Subcutaneous adipose tissue (tissue), 4 donors: Measurements from ENCODE around the gene DIP2C. TPM values are rescaled to one million over a fixed set of nuclear protein-coding genes. Genes with fewer than 3 reads are reported as not detected.

ENCODE experiments used
- total RNA-seq, 4 donors: library from RNA; depleted of rRNA; stranded (reverse); fragments of >200 nt; gene quantifications; one replicate each; pipeline ENCODE4 v1.1.0, GENCODE V29; 2016
- TF ChIP-seq, protein P1 (sequence below): fragments of 450-650 bp; IDR thresholded peaks from one replicate; pipeline ENCODE4 v1.5.1; 2016; ENCODE audit warnings: low read depth, mild to moderate bottlenecking, control low read depth, antibody characterized with exemption, moderate library complexity

Gene DIP2C
- total RNA-seq, 4 donors from 2014 or later: 32.1 to 64.0 (median 40.5) TPM

DNA sequence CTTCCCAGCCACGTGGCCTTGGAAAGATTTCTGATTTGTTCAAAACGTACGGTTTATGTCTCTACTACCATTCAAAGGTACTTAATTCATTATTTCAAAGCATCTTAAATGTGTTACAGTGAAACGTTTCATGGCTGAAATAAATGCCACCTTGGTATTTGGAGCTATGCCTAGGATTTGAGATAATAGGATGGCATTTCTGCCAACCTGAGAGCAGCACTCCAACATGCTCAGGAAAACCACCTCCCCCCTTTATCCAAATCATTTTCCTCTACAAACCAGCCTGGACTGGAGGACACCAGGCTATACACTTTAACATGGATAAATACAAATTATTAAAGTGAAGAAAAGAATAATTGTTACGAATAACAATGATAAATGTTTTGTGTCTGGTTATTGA is 293.4 kb downstream of the DIP2C start:
- TF ChIP-seq, protein P1, sequence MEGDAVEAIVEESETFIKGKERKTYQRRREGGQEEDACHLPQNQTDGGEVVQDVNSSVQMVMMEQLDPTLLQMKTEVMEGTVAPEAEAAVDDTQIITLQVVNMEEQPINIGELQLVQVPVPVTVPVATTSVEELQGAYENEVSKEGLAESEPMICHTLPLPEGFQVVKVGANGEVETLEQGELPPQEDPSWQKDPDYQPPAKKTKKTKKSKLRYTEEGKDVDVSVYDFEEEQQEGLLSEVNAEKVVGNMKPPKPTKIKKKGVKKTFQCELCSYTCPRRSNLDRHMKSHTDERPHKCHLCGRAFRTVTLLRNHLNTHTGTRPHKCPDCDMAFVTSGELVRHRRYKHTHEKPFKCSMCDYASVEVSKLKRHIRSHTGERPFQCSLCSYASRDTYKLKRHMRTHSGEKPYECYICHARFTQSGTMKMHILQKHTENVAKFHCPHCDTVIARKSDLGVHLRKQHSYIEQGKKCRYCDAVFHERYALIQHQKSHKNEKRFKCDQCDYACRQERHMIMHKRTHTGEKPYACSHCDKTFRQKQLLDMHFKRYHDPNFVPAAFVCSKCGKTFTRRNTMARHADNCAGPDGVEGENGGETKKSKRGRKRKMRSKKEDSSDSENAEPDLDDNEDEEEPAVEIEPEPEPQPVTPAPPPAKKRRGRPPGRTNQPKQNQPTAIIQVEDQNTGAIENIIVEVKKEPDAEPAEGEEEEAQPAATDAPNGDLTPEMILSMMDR: no peak

DNA sequence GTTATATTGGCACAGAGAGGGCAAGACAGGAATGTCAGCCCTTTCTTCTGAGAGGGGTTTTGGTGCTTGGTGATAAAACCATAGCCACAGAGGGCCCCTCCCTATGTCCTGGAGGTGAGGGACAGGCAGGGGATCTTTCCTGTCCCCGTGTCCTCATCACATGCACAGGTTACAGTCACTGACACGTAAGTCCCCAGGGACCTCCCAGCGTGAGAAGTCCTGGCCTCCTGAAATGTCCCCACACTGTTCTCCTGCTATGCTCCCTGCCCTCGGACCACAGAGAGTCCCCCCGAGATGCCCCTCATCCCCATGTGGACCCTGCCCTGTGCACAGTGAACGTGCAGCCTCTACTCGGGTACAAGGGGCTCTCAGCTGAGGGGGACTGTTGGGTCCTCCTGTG is 293.8 kb downstream of the DIP2C start:
- TF ChIP-seq, protein P1: no peak

DNA sequence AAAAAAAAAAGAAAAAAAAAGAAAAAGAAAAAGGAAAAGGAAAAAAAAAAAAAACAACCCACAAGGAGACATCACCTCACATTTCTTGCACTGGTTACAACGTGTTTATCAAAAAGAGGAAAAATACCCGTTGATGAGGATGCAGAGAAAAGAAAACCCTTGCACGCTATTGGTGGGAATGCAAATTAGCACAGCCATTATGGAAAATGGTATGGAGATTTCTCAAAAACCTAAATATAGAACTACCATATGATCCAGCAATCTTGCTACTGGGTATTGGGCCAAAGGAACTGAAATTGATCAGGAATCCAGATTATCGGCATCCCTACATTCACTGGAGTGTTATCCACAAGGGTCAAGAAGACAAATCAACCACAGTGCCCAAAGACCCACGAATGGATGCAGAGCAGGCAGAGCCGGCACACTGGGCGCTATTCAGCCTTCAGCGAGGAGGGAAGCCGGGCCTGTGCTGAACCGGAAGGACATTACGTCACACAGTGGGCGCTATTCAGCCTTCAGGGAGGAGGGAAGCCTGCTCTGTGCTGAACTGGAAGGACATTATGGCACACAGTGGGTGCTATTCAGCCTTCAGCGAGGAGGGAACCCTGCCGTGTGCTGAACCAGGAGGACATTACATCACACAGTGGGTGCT is 295.6 kb downstream of the DIP2C start:
- TF ChIP-seq, protein P1: no peak

DNA sequence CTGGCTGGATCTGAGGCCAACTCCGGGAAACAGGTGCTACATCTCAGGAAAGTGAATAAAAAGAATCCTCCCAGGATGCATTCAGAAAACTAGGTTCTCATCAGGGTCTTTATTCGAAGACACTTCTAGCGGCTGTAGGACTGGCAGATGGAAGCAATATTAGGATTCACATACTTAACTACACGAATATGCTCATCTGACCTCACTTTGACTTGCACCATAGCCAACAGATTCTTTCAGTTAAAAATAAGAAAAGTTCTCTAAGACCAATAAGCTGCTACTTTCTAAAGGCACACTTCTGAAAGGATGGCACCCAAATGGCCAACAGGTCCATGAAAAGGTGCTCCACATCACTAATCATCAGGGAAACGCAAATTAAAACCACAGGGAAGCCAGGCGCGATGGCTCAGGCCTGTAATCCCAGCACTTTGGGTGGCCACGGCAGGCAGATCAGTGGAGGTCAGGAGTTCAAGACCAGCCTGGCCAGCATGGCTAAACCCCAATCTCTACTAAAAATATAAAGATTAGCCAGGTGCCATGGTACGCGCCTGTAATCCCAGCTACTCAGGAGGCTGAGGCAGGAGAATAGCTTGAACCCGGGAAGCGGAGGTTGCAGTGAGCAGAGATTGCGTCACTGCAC is 296.2 kb downstream of the DIP2C start:
- TF ChIP-seq, protein P1: no peak

DNA sequence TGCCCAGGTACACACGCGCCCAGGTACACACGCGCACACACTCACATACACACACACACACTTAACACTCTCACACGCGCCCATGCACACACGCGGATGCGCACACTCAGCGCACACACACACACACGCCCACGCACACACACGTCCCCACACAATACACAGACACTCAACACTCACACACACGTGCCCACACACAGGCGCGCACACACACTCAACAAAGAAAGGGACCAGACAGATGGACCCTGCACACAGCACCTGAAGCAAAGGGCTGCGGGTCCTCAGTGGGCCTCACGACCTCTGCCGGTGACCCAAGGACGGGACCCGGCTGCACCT is 296.8 kb downstream of the DIP2C start:
- TF ChIP-seq, protein P1: no peak

DNA sequence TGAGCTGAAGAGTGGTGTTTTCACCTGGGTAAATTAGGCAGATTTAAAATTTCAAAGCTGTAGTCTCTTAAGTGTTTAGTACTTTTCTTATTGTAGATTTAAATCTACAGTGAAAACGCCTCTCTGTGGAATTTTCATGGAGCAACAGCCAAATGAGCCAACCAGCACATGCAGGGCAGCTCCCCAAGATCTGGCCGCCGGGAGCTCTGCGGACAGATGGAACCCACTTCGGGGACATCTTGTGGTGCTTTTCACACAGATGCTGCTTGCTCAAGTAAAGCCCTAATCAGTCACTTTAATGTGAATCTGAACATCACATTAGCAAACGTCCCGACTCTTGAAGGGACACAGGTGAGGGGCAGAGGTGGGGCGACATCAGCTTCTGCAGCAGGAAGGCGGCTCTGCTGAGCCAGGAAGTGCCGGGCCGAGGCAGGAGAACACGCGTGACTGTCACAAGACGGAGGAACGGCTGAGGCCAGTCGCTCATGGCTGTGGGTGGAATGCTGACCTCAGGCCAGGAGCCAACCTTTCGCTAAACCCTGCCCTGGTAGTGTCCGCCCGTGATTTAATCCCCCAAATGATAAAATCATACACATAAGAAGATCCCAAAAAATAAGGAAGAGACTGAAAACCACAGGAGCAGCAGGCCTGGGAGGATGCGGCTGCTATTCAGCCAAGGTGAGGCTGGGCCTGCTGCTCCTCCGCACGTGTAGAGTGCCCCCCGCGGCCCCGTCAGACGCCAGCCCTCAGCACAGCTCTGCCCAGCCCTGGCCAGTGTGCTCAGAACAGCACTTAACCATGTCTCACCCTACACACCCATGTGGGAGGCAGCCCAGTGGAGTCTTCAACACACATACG is 297.4 kb downstream of the DIP2C start:
- TF ChIP-seq, protein P1: no peak

DNA sequence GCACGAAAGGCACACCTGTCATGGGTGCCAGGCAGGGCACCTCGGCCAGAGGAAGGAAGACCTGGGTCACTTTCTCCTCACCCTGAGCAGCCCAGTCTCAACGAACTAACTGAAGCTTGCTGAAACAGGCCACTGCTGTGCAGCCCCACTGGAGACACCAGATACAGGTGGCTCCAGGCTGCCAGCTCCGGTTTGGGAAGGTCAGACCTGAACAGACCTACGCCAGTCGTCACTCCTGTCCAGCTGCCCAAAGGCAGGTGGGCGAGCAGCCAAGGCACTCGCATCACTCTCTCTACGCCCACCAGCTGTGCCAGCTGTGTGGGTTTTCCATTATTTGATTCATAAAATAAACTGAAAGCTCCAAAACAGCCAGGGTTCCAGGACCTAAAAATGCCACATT is 298.2 kb downstream of the DIP2C start:
- TF ChIP-seq, protein P1: no peak
